NB4 (cell line): ENCODE results near the gene INHBE.

Experiments used
- DNase-seq: peaks from one replicate; pipeline ENCODE4 v3.0.0; 2010; ENCODE audit warnings: low read depth
- H3K4me3 ChIP-seq: one replicate; pipeline ENCODE4 v1.5.1; 2011; ENCODE audit warnings: mild to moderate bottlenecking, low read depth, low read length, moderate library complexity
- CTCF ChIP-seq: IDR thresholded peaks from one replicate; pipeline ENCODE4 v1.5.1; 2012; ENCODE audit warnings: low read depth, low read length
- MAX ChIP-seq: IDR thresholded peaks from 2 replicates; pipeline ENCODE4 v1.6.1; 2011; ENCODE audit warnings: low read depth, low read length
- MYC ChIP-seq: IDR thresholded peaks from 2 replicates; pipeline ENCODE4 v1.6.1; 2011; ENCODE audit warnings: low read depth, low read length
- POLR2A ChIP-seq: IDR thresholded peaks from 2 replicates; pipeline ENCODE4 v1.6.1; 2011; ENCODE audit warnings: mild to moderate bottlenecking; ENCODE audit not compliant: insufficient read length; ENCODE audit errors: extremely low read depth

INHBE gene

GRCh38 chr12:57470970-57471656, 16.0 kb downstream of the INHBE start:
- no peak overlapping the region for H3K4me3 ChIP-seq
- TF ChIP-seq MAX (no peak), CTCF (no peak), POLR2A (no peak), MYC (no peak)
- DNase-seq: no peak

GRCh38 chr12:57471661-57472060, 16.6 kb downstream of the INHBE start:
- no peak for DNase-seq
- H3K4me3 ChIP-seq: no peak overlapping the region
- no peak for TF ChIP-seq MYC
- no peak for TF ChIP-seq POLR2A
- no peak for TF ChIP-seq MAX
- no peak for TF ChIP-seq CTCF

GRCh38 chr12:57472391-57472790, 17.3 kb downstream of the INHBE start:
- DNase-seq: no peak
- no peak overlapping the region for H3K4me3 ChIP-seq
- TF ChIP-seq MAX: no peak
- TF ChIP-seq CTCF: no peak
- TF ChIP-seq POLR2A: no peak
- no peak for TF ChIP-seq MYC

- H3K4me3 ChIP-seq: no peak overlapping the region
- no peak for TF ChIP-seq POLR2A
- no peak for TF ChIP-seq MAX
- TF ChIP-seq CTCF: no peak
- TF ChIP-seq MYC: no peak
- DNase-seq: no peak
Observed at GRCh38 chr12:57473392-57473791, 18.3 kb downstream of the INHBE start.

- no peak overlapping the region for H3K4me3 ChIP-seq
- no peak for TF ChIP-seq MYC
- no peak for TF ChIP-seq CTCF
- TF ChIP-seq MAX: no peak
- TF ChIP-seq POLR2A: no peak
- no peak for DNase-seq
Observed at GRCh38 chr12:57473886-57474285, 18.8 kb downstream of the INHBE start.

- DNase-seq: no peak
- no peak overlapping the region for H3K4me3 ChIP-seq
- no peak for TF ChIP-seq MAX
- TF ChIP-seq POLR2A: no peak
- no peak for TF ChIP-seq CTCF
- no peak for TF ChIP-seq MYC
Observed at GRCh38 chr12:57474430-57474829, 19.3 kb downstream of the INHBE start.
